Measurements from ENCODE around the gene SH3PXD2B.
A peak's percentile ranks its signal among the peaks of the same experiment; 100 is the strongest.

The SH3PXD2B gene

DNA sequence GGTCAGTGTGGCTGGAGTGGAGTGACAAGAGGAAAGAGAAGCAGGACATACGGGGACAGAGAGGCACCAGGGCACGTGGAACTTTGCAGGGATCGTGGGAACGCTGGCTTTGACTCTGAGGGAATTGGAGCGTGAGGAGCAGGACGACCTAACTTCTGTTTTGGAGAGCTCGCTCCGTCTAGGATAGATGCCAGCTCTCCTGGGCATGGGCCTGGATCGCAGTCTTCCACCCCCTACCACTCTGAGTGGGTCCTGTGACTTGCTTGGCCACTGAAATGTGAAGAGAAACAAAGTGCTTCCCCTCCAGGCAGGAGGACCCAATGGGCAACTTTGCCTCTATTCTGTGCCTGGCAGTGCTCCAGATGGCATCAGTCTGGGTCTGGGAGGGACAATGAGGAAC lies 8.7 kb upstream of the SH3PXD2B start:
- Histone ChIP-seq H3K27me3 (ENCODE audit: control insufficient read depth in 1 of 2, insufficient read depth in 2 of 2, low read length in 2 of 2) (no peaks in the 10 kb centered on the region), H3K4me3 (ENCODE audit: low read depth in 1 of 2, low read length in 2 of 2) (no peak overlapping the region), H3K36me3 (ENCODE audit: insufficient read depth, low read length) (no peaks in the 10 kb centered on the region), H3K27ac (ENCODE audit: low read depth, low read length) (no peak overlapping the region), H3K9me3 (ENCODE audit: low read length) (no peaks in the 10 kb centered on the region), H3K4me1 (ENCODE audit: insufficient read depth, low read length) (no peaks in the 10 kb centered on the region), H3K9ac (ENCODE audit: low read length) (no peak overlapping the region)

DNA sequence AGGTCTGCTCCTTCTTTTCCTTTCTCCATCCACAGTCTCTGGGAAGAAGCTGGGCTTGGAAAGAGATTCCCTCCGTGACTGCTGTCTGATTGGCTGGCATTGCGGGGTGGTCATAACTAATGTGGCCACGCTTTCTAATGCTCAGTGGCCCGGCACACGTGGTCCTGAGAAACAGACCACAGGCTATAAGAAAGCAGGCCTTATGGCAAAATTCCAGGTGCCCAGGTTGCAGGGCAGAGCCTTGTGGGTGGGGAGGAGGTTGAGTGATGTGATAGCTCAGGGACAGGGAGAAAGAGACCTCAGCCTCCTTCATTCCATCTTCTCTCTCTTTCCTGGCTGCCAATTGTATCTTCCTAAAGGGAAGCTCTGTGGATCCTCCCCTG lies 5.4 kb upstream of the SH3PXD2B start:
- Histone ChIP-seq H3K36me3 (ENCODE audit: insufficient read depth, low read length) (no peaks in the 10 kb centered on the region), H3K27ac (ENCODE audit: low read depth, low read length) (no peak overlapping the region), H3K4me1 (ENCODE audit: insufficient read depth, low read length) (peaks cover 16% of the 10 kb centered on the region), H3K27me3 (ENCODE audit: control insufficient read depth in 1 of 2, insufficient read depth in 2 of 2, low read length in 2 of 2) (no peaks in the 10 kb centered on the region), H3K4me3 (ENCODE audit: low read depth in 1 of 2, low read length in 2 of 2) (no peak overlapping the region), H3K9ac (ENCODE audit: low read length) (no peak overlapping the region), H3K9me3 (ENCODE audit: low read length) (no peaks in the 10 kb centered on the region)

DNA sequence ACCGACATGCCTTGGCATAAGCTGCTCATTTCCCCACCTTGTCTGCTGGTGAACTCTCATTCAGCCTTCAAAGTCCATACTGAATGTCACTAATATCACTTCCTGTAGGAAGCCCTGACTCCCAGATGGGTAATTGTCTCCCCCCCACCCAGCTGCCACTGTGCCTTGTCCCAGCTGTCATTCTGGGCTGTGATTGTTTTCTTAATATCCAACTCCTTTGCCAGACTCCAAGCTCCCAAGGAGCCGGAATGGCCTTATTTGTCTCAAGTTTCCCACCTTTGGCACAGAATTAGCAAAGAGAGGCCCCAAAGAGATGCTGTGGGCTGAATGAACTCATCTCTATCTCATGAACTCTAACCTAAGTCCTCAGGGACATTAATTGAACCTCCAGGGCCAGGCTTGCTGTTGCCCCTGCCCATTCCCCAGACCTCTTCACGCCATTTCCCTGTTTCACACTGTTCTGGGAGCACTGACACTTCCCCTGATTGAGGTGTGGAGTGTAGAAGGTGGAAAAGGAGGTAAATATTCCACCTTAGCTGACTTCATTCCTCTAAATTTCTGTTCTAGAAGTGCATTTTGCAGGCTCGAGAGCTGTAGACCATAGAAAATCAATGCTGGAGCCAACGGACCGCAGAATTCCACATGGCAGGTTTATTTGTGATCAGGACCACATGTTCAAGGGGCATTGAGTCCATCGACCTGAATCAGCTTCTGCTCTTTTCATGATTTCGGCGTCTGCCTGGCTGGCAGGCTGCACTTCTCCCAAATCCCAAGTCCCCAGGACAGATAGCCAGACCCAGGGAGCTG lies 4.9 kb upstream of the SH3PXD2B start:
- Histone ChIP-seq H3K4me1 (ENCODE audit: insufficient read depth, low read length) (peaks cover 17% of the 10 kb centered on the region), H3K27me3 (ENCODE audit: control insufficient read depth in 1 of 2, insufficient read depth in 2 of 2, low read length in 2 of 2) (no peaks in the 10 kb centered on the region), H3K9ac (ENCODE audit: low read length) (no peak overlapping the region), H3K4me3 (ENCODE audit: low read depth in 1 of 2, low read length in 2 of 2) (no peak overlapping the region), H3K9me3 (ENCODE audit: low read length) (no peaks in the 10 kb centered on the region), H3K36me3 (ENCODE audit: insufficient read depth, low read length) (no peaks in the 10 kb centered on the region), H3K27ac (ENCODE audit: low read depth, low read length) (no peak overlapping the region)

DNA sequence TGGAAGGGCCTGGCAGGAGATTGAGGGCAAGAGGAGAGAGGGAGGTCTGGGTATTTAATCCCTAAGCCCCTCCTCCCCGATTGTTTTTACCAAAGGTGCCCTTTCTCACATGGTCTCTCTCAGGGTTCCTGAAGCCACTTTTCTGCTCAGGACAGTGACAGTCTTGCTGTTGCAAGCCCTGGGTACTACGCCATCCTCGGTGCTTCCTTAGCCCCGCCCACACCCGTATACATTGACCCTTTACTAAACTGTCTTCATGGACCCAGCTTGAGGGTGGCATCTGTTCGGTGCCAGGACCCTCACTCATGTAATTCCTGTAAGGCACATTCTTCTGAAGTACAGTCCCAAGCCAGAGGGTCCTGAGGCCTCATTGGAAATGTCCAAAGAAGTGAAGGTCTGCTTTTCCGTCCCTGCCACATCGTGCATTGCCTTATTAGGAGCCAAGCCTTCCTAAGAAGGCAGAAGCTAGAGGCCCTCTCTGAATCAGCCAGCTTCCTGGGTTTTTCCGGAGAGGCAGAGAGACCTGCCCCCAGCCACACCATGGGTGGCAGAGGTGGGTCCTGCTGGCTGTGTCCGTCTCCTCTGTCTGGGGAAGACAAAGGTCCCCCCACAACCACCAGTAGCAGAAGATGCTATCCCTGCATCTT lies 1.9 kb upstream of the SH3PXD2B start:
- H3K36me3 ChIP-seq (ENCODE audit: insufficient read depth, low read length): no peaks in the 10 kb centered on the region
- no peak overlapping the region for H3K9ac ChIP-seq (ENCODE audit: low read length)
- peak overlapping the region; percentile 7 for H3K27ac ChIP-seq (ENCODE audit: low read depth, low read length)
- H3K9me3 ChIP-seq (ENCODE audit: low read length): no peaks in the 10 kb centered on the region
- peaks cover 34% of the 10 kb centered on the region for H3K4me1 ChIP-seq (ENCODE audit: insufficient read depth, low read length)
- no peaks in the 10 kb centered on the region for H3K27me3 ChIP-seq (ENCODE audit: control insufficient read depth in 1 of 2, insufficient read depth in 2 of 2, low read length in 2 of 2)
- H3K4me3 ChIP-seq (ENCODE audit: low read depth in 1 of 2, low read length in 2 of 2): no peak overlapping the region

DNA sequence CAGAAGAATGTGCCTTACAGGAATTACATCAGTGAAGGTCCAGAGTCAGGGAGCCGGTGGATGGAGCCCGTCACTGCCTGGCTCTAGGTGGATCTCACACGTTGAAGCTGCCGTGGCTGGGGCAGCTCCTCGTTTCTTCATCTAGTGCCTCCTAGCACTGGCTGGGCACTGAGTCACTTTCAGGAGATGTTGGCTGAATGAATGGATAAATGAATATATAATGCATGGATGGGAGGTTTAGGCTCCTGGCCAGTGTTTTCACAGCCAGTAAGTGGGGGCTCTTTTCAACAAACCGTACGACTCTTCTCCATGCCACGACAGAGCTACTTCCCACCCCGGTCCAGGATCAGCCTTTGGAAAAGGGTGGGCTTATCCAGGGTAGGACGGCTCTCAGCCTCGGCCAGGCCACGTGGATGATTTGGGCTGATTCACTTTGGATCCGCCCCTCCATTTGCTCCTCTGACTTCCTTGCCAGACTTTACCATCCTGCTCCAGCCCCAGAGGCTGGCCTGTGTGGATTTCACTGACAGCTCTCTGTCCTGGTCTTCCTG lies 1.3 kb upstream of the SH3PXD2B start:
- Histone ChIP-seq H3K27me3 (ENCODE audit: control insufficient read depth in 1 of 2, insufficient read depth in 2 of 2, low read length in 2 of 2) (no peaks in the 10 kb centered on the region), H3K4me3 (ENCODE audit: low read depth in 1 of 2, low read length in 2 of 2) (peak overlapping the region in 1 of 2 donors; percentile 67), H3K36me3 (ENCODE audit: insufficient read depth, low read length) (no peaks in the 10 kb centered on the region), H3K9me3 (ENCODE audit: low read length) (no peaks in the 10 kb centered on the region), H3K4me1 (ENCODE audit: insufficient read depth, low read length) (peaks cover 40% of the 10 kb centered on the region), H3K9ac (ENCODE audit: low read length) (no peak overlapping the region), H3K27ac (ENCODE audit: low read depth, low read length) (peak overlapping the region; percentile 30)

DNA sequence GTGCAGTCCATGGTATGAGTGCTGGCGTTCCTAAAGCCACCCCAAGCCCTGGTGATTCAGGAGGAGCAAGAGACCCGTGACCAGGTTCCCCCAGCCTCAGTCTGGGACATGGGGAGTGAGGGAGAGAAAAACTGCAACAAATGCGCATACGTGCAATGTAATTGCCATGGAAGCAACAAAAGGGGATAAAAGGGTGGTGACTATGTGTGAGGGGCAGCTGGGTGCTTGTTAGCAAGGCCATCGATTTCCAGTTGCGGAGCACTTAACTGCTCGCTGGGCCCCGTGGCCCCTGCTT lies 709 bp upstream of the SH3PXD2B start:
- Histone ChIP-seq H3K9me3 (ENCODE audit: low read length) (no peaks in the 10 kb centered on the region), H3K27me3 (ENCODE audit: control insufficient read depth in 1 of 2, insufficient read depth in 2 of 2, low read length in 2 of 2) (no peaks in the 10 kb centered on the region), H3K27ac (ENCODE audit: low read depth, low read length) (no peak overlapping the region), H3K4me1 (ENCODE audit: insufficient read depth, low read length) (peaks cover 43% of the 10 kb centered on the region), H3K9ac (ENCODE audit: low read length) (peak overlapping the region; percentile 44), H3K4me3 (ENCODE audit: low read depth in 1 of 2, low read length in 2 of 2) (peak overlapping the region; percentile 53 to 67), H3K36me3 (ENCODE audit: insufficient read depth, low read length) (no peaks in the 10 kb centered on the region)

DNA sequence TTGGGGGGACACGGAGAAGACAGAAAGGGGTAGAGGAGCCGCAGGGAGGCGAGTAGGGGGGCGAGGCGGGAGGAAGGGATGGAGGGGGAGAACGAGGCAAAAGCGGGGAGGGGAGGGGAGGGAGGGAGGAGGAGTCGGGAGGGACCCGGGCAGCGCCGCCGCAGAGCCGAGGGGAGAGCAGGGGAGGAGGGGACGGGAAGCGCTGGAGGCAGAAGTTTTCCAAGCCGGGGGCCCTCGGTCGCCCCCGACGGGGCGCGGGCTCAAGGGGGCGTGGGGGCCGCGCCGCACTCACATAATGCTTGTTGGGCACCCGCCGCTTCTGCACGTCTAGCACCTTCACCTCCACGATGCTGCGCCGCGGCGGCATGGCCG lies 353 bp downstream of the SH3PXD2B start:
- Histone ChIP-seq H3K4me3 (ENCODE audit: low read depth in 1 of 2, low read length in 2 of 2) (peak overlapping the region; percentile 67 to 97), H3K36me3 (ENCODE audit: insufficient read depth, low read length) (no peaks in the 10 kb centered on the region), H3K4me1 (ENCODE audit: insufficient read depth, low read length) (peaks cover 52% of the 10 kb centered on the region), H3K9me3 (ENCODE audit: low read length) (no peaks in the 10 kb centered on the region), H3K27ac (ENCODE audit: low read depth, low read length) (peak overlapping the region; percentile 86), H3K9ac (ENCODE audit: low read length) (peak overlapping the region; percentile 81), H3K27me3 (ENCODE audit: control insufficient read depth in 1 of 2, insufficient read depth in 2 of 2, low read length in 2 of 2) (no peaks in the 10 kb centered on the region)

DNA sequence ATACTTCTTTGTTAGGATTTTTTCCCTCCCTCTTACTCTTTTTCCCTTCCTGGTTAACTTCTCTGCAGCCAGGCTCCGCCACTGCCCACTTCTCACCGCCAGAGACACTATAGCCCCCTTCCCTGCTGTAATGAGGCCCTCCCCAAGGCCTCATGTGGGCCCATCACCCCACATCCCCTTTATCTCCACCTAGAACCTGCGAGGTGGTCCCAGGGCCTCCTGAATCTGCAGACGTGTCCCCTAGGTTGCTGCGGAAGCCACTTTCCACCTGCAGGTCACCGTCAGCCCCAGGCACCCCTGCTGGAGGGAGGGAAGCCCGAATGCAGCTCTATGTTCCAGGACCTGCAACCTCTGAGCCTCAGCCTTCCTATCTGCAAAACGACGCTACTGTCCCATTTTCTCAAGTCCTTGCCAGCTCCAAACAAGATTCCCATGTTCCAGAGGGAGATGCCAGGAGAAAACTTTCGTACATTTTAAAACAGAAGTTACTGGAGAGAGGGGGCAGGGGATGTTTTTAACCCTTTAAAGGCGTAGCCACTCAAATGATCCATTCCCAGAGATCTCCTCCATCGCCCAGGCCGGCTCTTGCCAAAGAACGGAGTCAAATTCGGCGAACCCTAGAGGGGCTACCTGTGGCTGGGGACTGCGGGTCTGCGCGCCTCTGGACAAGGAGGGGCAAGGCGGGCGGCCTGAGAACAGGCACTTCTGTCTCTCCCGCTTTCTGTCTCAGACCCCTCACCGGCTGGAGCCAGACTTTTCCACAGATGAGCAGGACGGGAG lies 929 bp downstream of the SH3PXD2B start:
- H3K36me3 ChIP-seq (ENCODE audit: insufficient read depth, low read length): no peaks in the 10 kb centered on the region
- peaks cover 56% of the 10 kb centered on the region for H3K4me1 ChIP-seq (ENCODE audit: insufficient read depth, low read length)
- peak overlapping the region; percentile 67 to 97 for H3K4me3 ChIP-seq (ENCODE audit: low read depth in 1 of 2, low read length in 2 of 2)
- no peaks in the 10 kb centered on the region for H3K27me3 ChIP-seq (ENCODE audit: control insufficient read depth in 1 of 2, insufficient read depth in 2 of 2, low read length in 2 of 2)
- peak overlapping the region; percentile 81 for H3K9ac ChIP-seq (ENCODE audit: low read length)
- no peaks in the 10 kb centered on the region for H3K9me3 ChIP-seq (ENCODE audit: low read length)
- H3K27ac ChIP-seq (ENCODE audit: low read depth, low read length): peak overlapping the region; percentile 86

DNA sequence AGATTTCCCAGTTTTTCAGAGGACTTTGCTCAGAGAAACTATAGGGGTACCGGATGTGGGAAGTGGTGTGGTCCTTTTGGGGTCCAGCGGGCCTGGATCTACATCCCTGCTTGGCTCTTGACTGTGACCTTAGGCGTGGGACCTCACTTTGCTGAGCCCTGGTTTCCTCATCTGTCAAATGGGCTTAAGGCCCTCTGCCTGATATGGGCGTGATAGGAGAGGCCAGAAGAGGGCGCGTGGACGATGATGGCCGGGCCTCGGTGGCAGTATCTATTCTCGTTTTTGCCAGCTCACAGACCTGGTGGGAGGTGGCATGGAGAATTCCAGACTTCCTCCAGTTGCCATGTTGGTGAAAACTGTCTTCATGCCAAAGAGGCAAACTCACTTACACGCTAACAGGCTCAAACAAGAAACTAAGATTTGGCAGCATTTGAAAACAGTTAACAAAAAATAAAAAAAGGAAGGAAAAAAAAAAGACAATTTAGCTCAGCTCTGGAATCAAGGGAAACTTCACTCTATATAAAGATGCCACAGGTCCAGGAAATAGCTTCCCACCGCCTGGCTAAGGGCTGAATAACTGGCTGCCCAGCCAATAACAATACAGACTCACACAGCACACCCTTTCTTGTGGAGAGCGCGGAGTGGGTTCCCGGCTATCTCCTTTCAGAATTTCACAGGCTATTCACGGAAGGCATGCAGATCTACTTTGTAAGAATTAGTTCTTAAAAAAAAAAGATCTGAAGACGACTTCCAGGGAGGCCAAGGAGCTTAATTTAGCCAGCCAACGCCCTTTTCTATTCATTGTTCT lies 1.7 kb downstream of the SH3PXD2B start:
- Histone ChIP-seq H3K9ac (ENCODE audit: low read length) (peak overlapping the region; percentile 81), H3K27me3 (ENCODE audit: control insufficient read depth in 1 of 2, insufficient read depth in 2 of 2, low read length in 2 of 2) (no peaks in the 10 kb centered on the region), H3K4me3 (ENCODE audit: low read depth in 1 of 2, low read length in 2 of 2) (peak overlapping the region; percentile 67 to 97), H3K27ac (ENCODE audit: low read depth, low read length) (peak overlapping the region; percentile 86), H3K4me1 (ENCODE audit: insufficient read depth, low read length) (peaks cover 60% of the 10 kb centered on the region), H3K36me3 (ENCODE audit: insufficient read depth, low read length) (no peaks in the 10 kb centered on the region), H3K9me3 (ENCODE audit: low read length) (no peaks in the 10 kb centered on the region)

DNA sequence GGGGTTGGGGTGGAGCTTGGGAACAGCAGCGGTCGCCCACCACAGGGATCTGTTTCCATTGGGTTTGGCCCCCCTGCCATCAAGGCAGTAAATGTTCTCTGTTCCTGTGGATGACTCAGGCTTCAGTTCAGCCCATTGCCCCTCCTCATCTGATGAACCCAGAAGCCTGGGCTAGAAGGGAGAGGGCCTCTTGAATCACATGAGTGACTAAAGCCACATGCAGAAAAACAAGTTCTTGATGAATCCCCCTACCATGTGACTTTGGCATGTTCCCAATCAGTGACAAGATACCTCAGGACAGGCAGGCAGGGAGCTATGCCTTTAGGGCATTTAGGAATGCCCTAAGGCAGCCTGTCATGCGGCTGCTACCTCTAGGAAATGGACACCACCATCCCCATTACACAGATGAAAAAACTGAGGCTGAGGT lies 2.5 kb downstream of the SH3PXD2B start:
- Histone ChIP-seq H3K36me3 (ENCODE audit: insufficient read depth, low read length) (no peaks in the 10 kb centered on the region), H3K4me3 (ENCODE audit: low read depth in 1 of 2, low read length in 2 of 2) (no peak overlapping the region), H3K9ac (ENCODE audit: low read length) (peak overlapping the region; percentile 22), H3K9me3 (ENCODE audit: low read length) (no peaks in the 10 kb centered on the region), H3K4me1 (ENCODE audit: insufficient read depth, low read length) (peaks cover 68% of the 10 kb centered on the region), H3K27ac (ENCODE audit: low read depth, low read length) (peak overlapping the region; percentile 86), H3K27me3 (ENCODE audit: control insufficient read depth in 1 of 2, insufficient read depth in 2 of 2, low read length in 2 of 2) (no peaks in the 10 kb centered on the region)
